SKM-1 treated with dmso at 0.1 percent for 144 hours (cell line): ENCODE results near the gene GET4.
"Not testable (repeated sequence)": the region's sequence is repeated elsewhere in the genome, so short reads cannot be mapped to it uniquely, and the experiment has no call there.

Experiments
- DNase-seq: peaks from one replicate; lab custom pipeline; 2025; ENCODE audit not compliant: unreplicated experiment; lab: John Stamatoyannopoulos, UW

GET4 gene

GRCh38 chr7:868189-868486 lies 8.2 kb upstream of the GET4 start:
- DNase-seq = no peak

- DNase-seq = no peak
Measured at GRCh38 chr7:869348-869747, 7.0 kb upstream of the GET4 start.

GRCh38 chr7:871900-872537 lies 4.3 kb upstream of the GET4 start:
- DNase-seq = no peak

- DNase-seq = not testable (repeated sequence)
Measured at GRCh38 chr7:872685-873084, 3.7 kb upstream of the GET4 start.

GRCh38 chr7:873367-874002 lies 2.9 kb upstream of the GET4 start:
- DNase-seq = peak; percentile 87

GRCh38 chr7:874031-874749 lies 2.2 kb upstream of the GET4 start:
- no peak for DNase-seq

GRCh38 chr7:875051-875450 lies 1.3 kb upstream of the GET4 start:
- DNase-seq = no peak

- DNase-seq = no peak
Measured at GRCh38 chr7:875476-876076, 778 bp upstream of the GET4 start.

GRCh38 chr7:876972-877311 lies 588 bp downstream of the GET4 start:
- no peak for DNase-seq

GRCh38 chr7:877312-878232 lies 1.2 kb downstream of the GET4 start:
- DNase-seq = no peak

- no peak for DNase-seq
Measured at GRCh38 chr7:879093-879492, 2.7 kb downstream of the GET4 start.

- DNase-seq = no peak
Measured at GRCh38 chr7:879706-880105, 3.4 kb downstream of the GET4 start.

- DNase-seq = no peak
Measured at GRCh38 chr7:880450-880849, 4.1 kb downstream of the GET4 start.

GRCh38 chr7:881441-882234 lies 5.3 kb downstream of the GET4 start:
- DNase-seq = no peak

- no peak for DNase-seq
Measured at GRCh38 chr7:882336-883035, 6.1 kb downstream of the GET4 start.

GRCh38 chr7:883055-884021 lies 7.0 kb downstream of the GET4 start:
- no peak for DNase-seq

- DNase-seq = no peak
Measured at GRCh38 chr7:884191-885003, 8.0 kb downstream of the GET4 start.
